Ovary (tissue), 3 donors: Measurements from ENCODE around the gene RAP1GDS1.

ENCODE experiments used
- CTCF ChIP-seq, 3 donors: fragments of 450-650 bp in 2 of 3; fragments of 200-600 bp in 1 of 3; IDR thresholded peaks; one replicate each; pipeline versions ENCODE4 v1.5.1 to v1.8.0; 2016 to 2022; ENCODE audit warnings: antibody characterized with exemption in 3 of 3, mild to moderate bottlenecking in 1 of 3
- EP300 ChIP-seq: sonication (generic); formaldehyde crosslinking; IDR thresholded peaks from one replicate; pipeline ENCODE4 v1.6.1; 2017; ENCODE audit warnings: antibody characterized with exemption
- POLR2A ChIP-seq: fragments of 450-650 bp; IDR thresholded peaks from one replicate; pipeline ENCODE4 v1.6.1; 2017; ENCODE audit warnings: antibody characterized with exemption, mild to moderate bottlenecking, moderate library complexity
- donor health status: DM: no; HTN: no; CAD: no.

- no peak for TF ChIP-seq CTCF (IDR thresholded peaks at IDR 0.05)
- TF ChIP-seq EP300: no peak
- no peak for TF ChIP-seq POLR2A
These were observed 122.4 kb downstream of the RAP1GDS1 start for GRCh38 chr4:98383431-98384106.
